Karpas-422 (cell line): ENCODE data around the gene FGR. TPM values are rescaled to one million over a fixed set of nuclear protein-coding genes. Genes with fewer than 3 reads are reported as not detected.

Experiments
- DNase-seq: peaks from one replicate; pipeline ENCODE4 v3.0.0-alpha.2; 2015
- H2AFZ ChIP-seq: fragments of 200-600 bp; sonication (generic); 2 replicates; pipeline ENCODE4 v1.6.1; 2014; ENCODE audit warnings: antibody characterized with exemption, low read length, mixed read lengths
- H3K27ac ChIP-seq: fragments of 200-600 bp; sonication (generic); 2 replicates; pipeline ENCODE4 v1.5.1; 2014; ENCODE audit warnings: mild to moderate bottlenecking, low read length, moderate library complexity
- H3K27me3 ChIP-seq: fragments of 200-600 bp; sonication (generic); 2 replicates; pipeline ENCODE4 v1.6.1; 2014; ENCODE audit warnings: low read length, mixed read lengths
- H3K36me3 ChIP-seq: fragments of 200-600 bp; sonication (generic); 2 replicates; pipeline ENCODE4 v1.6.1; 2014; ENCODE audit warnings: low read length, mixed read lengths; ENCODE audit not compliant: insufficient read depth
- H3K4me1 ChIP-seq: fragments of 200-600 bp; sonication (generic); 2 replicates; pipeline ENCODE4 v1.6.1; 2014; ENCODE audit warnings: mild to moderate bottlenecking, low read length, mixed read lengths
- H3K4me2 ChIP-seq: fragments of 200-600 bp; sonication (generic); 2 replicates; pipeline ENCODE4 v1.6.1; 2014; ENCODE audit warnings: low read length, low read depth, mild to moderate bottlenecking; ENCODE audit not compliant: poor library complexity, severe bottlenecking
- H3K4me3 ChIP-seq: fragments of 200-600 bp; sonication (generic); 2 replicates; pipeline ENCODE4 v1.5.1; 2014; ENCODE audit warnings: mild to moderate bottlenecking, antibody characterized with exemption, low read length, mixed read lengths
- H3K79me2 ChIP-seq: fragments of 200-600 bp; sonication (generic); 2 replicates; pipeline ENCODE4 v1.6.1; 2014; ENCODE audit warnings: mild to moderate bottlenecking, low read length, mixed read lengths
- H3K9ac ChIP-seq: fragments of 200-600 bp; sonication (generic); 2 replicates; pipeline ENCODE4 v1.6.0; 2014; ENCODE audit warnings: low read length
- H3K9me2 ChIP-seq: fragments of 200-600 bp; sonication (generic), shearing (Covaris generic); replicated peaks from 2 replicates; pipeline ENCODE4 v1.6.0; 2014; ENCODE audit warnings: mild to moderate bottlenecking, low read length, moderate library complexity; ENCODE audit not compliant: insufficient read depth
- H3K9me3 ChIP-seq: fragments of 300-700, 200-600 bp; sonication (generic); 2 replicates; pipeline ENCODE4 v1.6.1; 2014; ENCODE audit warnings: low read length, mixed read lengths
- H4K20me1 ChIP-seq: fragments of 200-600 bp; sonication (generic); 2 replicates; pipeline ENCODE4 v1.6.1; 2014; ENCODE audit warnings: mild to moderate bottlenecking, antibody characterized with exemption, low read length, low read depth; ENCODE audit not compliant: insufficient read depth
- small RNA-seq: library from RNA; depleted of rRNA; stranded (forward); fragments of <200 nt; gene quantifications from one replicate; pipeline ENCODE3, GENCODE V24; 2014
- total RNA-seq: library from RNA; depleted of rRNA; stranded (reverse); fragments of >200 nt; shearing (Covaris generic); gene quantifications from 2 replicates; pipeline ENCODE4 v1.2.3, GENCODE V29; 2014; ENCODE audit warnings: low replicate concordance; rRNA removed

FGR gene
- total RNA-seq, 1 experiment from 2014 or later, result 3.0 TPM

GRCh38 chr1:27564710-27565649, 70.0 kb downstream of the FGR start:
- Histone ChIP-seq H3K79me2 (no peaks in the 10 kb centered on the region), H3K4me2 (no peak overlapping the region), H3K9ac (no peak overlapping the region), H3K9me2 (no peaks in the 10 kb centered on the region), H3K27me3 (no peaks in the 10 kb centered on the region), H3K36me3 (no peaks in the 10 kb centered on the region), H2AFZ (no peak overlapping the region), H3K27ac (no peak overlapping the region), H3K4me1 (peaks cover 10% of the 10 kb centered on the region), H3K4me3 (no peak overlapping the region), H4K20me1 (peaks cover 23% of the 10 kb centered on the region), H3K9me3 (no peaks in the 10 kb centered on the region)
- no peak for DNase-seq

GRCh38 chr1:27563591-27564471, 71.2 kb downstream of the FGR start:
- Histone ChIP-seq H3K27ac (no peak overlapping the region), H3K9ac (no peak overlapping the region), H3K27me3 (no peaks in the 10 kb centered on the region), H3K4me3 (no peak overlapping the region), H4K20me1 (peaks cover 18% of the 10 kb centered on the region), H3K9me3 (no peaks in the 10 kb centered on the region), H3K79me2 (no peaks in the 10 kb centered on the region), H2AFZ (no peak overlapping the region), H3K4me2 (no peak overlapping the region), H3K4me1 (peaks cover 8% of the 10 kb centered on the region), H3K36me3 (no peaks in the 10 kb centered on the region), H3K9me2 (no peaks in the 10 kb centered on the region)
- DNase-seq, result no peak

- no peaks in the 10 kb centered on the region for H3K36me3 ChIP-seq
- no peak overlapping the region for H3K4me3 ChIP-seq
- no peaks in the 10 kb centered on the region for H3K9me3 ChIP-seq
- no peak overlapping the region for H2AFZ ChIP-seq
- H3K27ac ChIP-seq, result no peak overlapping the region
- H3K4me2 ChIP-seq, result no peak overlapping the region
- H3K27me3 ChIP-seq, result no peaks in the 10 kb centered on the region
- no peaks in the 10 kb centered on the region for H3K79me2 ChIP-seq
- peaks cover 18% of the 10 kb centered on the region for H4K20me1 ChIP-seq
- no peak for DNase-seq
- H3K9me2 ChIP-seq, result no peaks in the 10 kb centered on the region
- H3K9ac ChIP-seq, result no peak overlapping the region
- H3K4me1 ChIP-seq, result peaks cover 5% of the 10 kb centered on the region
These were observed 71.7 kb downstream of the FGR start for GRCh38 chr1:27563341-27563590.

- H3K9me2 ChIP-seq, result no peaks in the 10 kb centered on the region
- peaks cover 14% of the 10 kb centered on the region for H4K20me1 ChIP-seq
- no peaks in the 10 kb centered on the region for H3K9me3 ChIP-seq
- H3K4me2 ChIP-seq, result no peak overlapping the region
- no peak overlapping the region for H3K9ac ChIP-seq
- H3K4me3 ChIP-seq, result no peak overlapping the region
- H3K27me3 ChIP-seq, result no peaks in the 10 kb centered on the region
- no peaks in the 10 kb centered on the region for H3K36me3 ChIP-seq
- H3K79me2 ChIP-seq, result no peaks in the 10 kb centered on the region
- peaks cover under 1% of the 10 kb centered on the region; the same call in 1 of the 2 replicates for H3K4me1 ChIP-seq
- H2AFZ ChIP-seq, result no peak overlapping the region
- no peak for DNase-seq
- no peak overlapping the region for H3K27ac ChIP-seq
These were observed 72.2 kb downstream of the FGR start for GRCh38 chr1:27562534-27563340.

Small RNA genes within 50 kb of the gene (small RNA-seq; reads per million reads assigned to genes)
- gene AL031729.1 (not detected), gene RNU6-949P (not detected)

Other genes starting within 250 kb of the FGR start
- gene GPR3, start 242.6 kb downstream of the FGR start, total RNA-seq, result 3.6 and 3.7 TPM in 2 replicates
- 20.2 and 21.7 TPM in 2 replicates for gene WASF2, start 145.0 kb downstream of the FGR start, total RNA-seq
- gene AHDC1, start 31.0 kb downstream of the FGR start, total RNA-seq, result 2.1 and 2.2 TPM in 2 replicates
- gene IFI6, start 37.0 kb upstream of the FGR start, total RNA-seq, result 67.3 and 88.2 TPM in 2 replicates
- 18.7 and 21.2 TPM in 2 replicates for gene FAM76A, start 90.8 kb upstream of the FGR start, total RNA-seq
- 27.9 and 39.9 TPM in 2 replicates for gene STX12, start 138.0 kb upstream of the FGR start, total RNA-seq
- 38.3 and 48.1 TPM in 2 replicates for gene PPP1R8, start 195.6 kb upstream of the FGR start, total RNA-seq
- 8.7 and 9.2 TPM in 2 replicates for gene THEMIS2, start 237.4 kb upstream of the FGR start, total RNA-seq